GM21825 (cell line): ENCODE data around the gene ABCA13.

Source experiments
- ATAC-seq: cut with Tn5 transposase; IDR thresholded peaks from one replicate; pipeline ENCODE4 v1.9.1; 2021; ENCODE audit warnings: mild to moderate bottlenecking, moderate library complexity; ENCODE audit not compliant: unreplicated experiment

ABCA13 gene

DNA sequence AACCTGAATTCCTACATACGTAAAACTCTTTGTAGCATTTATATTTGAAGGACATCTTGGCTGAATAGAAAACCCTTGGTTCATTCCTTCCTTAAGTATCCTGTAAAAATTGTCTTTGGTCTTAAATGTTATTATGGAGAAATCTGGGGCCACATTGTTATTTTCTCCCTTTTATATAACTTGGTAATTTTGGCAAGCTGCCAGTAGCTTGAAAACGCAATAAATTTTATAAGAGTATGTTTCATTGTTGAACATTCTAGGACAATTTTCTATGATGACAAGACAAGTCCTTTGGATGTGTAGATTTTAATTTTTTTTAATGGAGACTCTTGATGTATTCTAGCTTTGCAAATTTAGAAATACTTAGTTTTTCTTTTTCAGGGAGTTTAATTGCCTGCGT is 191.9 kb downstream of the ABCA13 start:
- no peak for ATAC-seq

DNA sequence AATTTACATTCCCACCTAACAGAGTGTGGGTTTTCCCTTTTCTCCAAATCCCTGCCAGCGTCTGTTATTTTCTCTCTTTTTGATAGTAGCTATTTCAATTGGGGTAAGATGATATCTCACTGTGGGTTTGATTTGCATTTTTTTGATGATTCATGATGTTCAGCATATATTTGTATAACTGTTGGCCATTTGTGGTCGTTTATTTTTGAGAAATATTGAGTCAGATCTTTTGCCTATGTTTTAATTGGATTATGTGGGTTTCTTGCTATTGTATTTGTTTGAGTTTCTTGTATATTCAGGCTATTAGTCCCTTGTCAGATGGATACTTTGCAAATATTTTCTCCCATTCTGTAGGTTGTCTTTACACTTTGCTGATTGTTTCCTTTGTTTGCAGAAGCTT is 193.8 kb downstream of the ABCA13 start:
- ATAC-seq, result no peak

DNA sequence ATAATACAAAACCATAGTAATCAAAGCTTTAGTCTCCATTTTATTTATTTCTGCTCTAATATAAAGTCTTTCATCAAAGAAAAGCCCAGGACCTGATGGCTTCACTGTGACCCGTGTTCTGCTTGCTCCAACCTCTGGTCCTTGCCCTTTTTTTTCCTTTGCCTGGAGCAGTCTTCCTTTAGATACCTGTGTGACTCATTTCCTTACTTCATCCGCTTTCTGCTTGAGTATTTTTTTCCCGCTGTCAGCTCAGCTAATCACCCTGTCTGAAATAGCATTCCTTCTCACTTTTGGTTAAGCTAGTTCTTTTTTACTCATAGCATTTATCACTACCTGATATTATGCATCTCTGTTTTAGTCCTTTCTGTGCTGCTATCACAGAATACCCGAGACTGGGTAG is 194.8 kb downstream of the ABCA13 start:
- no peak for ATAC-seq

DNA sequence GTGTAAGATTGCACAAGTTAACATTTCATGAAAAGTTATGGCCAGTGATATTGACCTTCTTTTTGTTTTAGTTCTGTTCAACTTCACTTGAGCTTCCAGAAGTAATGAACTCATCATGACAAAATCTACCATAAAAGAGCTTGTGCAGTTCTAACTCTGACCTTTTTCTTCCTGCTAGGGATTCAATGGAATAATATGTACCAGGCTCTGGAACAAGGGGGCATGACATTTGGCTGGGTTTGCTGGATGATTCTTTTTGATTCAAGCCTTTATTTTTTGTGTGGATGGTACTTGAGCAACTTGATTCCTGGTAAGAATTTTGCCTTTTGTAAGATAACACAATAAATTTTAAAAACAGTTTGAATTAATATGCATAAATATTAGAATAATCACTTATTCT is 205.0 kb downstream of the ABCA13 start:
- no peak for ATAC-seq

DNA sequence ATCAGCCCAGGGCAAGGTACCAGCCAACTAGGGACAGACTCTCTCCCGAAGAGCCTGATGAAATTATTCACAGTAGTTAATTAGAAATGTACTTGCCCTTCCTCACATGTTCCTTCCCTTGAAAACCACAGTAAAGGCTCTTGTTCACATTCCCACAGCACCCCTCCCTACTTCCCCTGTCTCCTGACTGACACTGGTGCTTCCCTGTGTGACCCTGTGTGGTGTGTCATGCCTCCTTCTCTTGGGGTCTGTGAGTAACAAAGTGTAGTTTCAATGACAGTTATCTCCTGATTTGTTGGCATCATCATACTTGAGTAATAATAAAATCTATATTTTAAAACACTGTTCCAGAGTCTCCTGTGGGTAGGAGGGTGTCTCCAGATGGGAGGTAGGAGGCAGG is 209.7 kb downstream of the ABCA13 start:
- ATAC-seq, result no peak

DNA sequence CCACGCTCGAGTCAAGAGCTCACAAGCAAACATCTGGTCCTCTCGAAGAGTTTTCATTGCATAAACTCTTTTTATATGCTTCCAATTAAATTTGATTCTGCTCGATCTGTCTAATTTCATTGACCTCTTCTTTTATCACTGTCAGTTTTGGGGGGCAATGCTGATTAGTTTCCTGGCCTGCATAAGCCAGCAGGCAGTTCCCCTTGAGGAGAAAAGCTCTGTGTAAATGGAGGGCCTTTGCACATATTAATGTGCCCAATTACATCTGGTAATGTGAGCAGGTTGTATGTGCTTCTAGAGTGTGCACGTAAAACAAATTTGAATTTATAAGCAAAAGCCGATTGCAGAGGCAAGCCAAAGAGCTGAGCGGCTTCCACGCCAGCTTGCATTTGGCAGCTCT is 210.3 kb downstream of the ABCA13 start:
- ATAC-seq, result no peak

DNA sequence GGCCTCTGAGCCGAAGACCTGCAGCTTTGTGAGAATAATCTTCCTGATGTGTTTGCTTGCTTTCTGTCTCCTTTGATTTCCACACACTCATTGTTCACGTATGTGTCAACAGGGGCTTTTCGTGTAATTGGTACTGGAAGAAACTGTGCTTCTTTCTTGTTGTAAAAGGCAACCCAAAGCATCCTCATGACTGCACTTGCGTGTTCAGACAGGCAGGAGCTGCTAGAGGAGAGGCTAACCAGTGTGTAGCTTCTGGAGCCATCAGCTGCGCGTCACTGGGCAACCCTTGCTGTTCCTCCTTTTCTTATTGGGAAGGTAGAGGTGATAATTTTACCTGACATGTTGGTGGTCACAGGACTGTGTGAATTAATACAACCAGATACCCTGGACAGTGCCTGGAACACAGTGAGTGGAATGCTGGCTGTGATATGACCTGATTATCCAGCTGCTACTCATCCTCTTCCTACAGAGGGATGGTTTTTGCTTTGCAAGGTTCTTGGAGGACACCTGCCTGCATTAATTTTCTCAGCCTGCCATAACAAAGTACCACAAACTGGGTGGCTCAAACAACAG is 213.0 kb downstream of the ABCA13 start:
- ATAC-seq, result no peak

DNA sequence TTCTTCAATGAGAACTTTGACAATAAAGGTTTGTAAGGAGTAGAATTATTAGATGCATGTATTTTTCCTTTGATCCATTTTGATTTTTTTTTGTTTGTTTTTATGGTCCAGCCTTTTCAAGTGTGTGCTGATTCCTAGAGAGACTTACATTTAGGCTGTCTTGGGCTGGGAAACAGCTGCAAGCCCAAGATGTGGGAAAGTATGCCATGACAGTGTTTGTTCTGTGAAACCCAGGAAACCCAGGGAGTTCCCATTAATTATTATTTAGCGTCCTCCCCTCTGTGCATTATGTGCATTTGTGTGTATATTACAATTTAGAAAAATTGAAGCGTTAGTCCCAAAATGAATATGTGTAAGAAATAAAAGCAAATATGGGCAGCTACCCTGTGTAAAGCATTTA is 216.7 kb downstream of the ABCA13 start:
- ATAC-seq, result no peak

DNA sequence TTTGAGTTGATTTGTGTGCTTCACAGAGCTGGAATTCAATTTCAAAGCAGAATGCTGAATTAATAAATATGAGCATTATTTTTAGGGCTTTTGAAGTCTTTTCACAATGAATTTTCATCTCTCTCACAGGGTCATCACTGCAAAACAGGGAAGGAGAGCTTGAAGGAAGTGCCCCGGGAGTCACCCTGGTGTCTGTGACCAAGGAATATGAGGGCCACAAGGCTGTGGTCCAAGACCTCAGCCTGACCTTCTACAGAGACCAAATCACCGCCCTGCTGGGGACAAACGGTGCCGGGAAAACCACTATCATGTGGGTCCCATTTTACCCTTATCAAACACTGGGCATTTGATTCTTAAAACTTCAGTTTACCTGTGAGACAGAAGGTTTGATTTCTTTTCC is 217.7 kb downstream of the ABCA13 start:
- no peak for ATAC-seq

DNA sequence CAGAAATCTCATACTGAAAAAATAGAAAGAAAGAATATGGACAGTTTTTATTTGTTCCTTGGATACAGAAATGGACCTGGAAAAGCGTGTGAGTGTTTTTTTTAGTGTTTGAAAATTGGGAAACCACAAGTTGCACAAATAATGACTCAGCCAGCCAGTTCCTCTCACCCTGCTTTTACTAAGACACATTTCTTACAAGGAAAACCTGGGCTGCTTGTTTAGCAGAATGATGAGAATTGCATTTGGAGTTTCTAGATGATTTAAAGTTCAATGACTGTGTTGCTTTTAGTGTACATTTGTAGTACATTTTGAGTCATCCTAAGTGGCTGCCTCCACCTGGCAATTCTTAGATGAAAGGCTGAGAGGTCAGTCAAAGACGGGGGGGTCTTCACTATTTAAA is 218.7 kb downstream of the ABCA13 start:
- ATAC-seq, result no peak

DNA sequence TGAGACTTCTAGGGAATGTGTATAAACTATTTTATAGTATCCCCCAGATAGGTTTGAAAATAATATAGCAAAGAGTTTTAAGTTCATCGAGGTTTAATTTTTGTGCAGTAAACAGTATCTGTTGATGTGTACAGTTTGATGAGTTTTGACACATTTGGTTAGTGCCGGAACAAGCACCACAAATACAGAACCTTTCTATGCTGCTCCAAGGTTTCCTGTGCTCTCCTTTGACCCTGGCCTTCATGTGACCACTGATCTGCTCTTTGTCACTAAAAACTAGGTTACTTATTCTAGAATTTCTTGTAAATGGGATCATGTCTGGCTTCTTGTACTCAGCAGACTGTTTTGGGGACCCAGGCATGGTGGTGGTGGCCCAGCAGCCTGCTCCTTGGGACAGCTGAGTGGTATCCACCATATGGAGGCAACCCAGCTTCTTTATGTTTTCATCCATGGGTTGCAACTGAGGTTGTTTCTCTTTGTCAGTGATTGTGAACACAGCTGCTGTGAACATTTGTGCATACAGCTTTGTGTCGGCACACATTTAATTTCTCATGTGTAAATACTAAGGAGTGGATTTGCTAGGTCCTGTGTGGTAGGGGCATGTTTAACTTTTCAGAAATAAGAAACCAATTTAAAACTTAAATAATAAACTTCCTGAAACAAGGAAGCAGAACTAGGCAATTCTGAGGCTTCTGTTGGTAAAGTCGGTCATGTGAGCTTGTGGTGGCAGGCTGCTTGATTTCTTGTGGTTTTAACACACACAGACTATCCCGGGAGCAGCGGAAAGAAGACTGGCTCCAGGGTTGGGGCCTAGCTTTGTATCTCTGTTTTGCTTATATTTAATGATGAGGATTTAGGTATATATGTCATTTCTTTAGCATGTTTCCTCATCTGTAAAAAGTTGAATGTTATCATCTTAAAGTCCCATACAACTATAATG is 219.4 kb downstream of the ABCA13 start:
- no peak for ATAC-seq

DNA sequence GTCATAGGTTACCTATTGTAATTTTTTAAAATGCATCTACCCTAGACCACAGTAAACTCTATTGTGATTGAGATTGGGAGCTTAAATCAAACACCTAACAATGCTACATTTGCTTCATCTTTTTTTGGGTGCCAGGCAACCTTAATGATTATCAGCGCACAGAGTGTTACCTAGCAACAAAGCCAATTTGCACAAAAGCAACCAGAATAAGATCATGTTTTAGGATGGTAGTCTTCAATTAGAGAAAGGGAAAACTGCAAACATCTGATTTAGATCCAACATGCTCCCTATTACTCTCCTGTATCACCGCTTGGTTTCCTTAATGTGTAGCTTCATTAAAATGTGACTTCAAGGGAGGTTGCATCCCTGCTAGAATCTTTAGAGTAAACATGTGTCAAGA is 226.9 kb downstream of the ABCA13 start:
- no peak for ATAC-seq

DNA sequence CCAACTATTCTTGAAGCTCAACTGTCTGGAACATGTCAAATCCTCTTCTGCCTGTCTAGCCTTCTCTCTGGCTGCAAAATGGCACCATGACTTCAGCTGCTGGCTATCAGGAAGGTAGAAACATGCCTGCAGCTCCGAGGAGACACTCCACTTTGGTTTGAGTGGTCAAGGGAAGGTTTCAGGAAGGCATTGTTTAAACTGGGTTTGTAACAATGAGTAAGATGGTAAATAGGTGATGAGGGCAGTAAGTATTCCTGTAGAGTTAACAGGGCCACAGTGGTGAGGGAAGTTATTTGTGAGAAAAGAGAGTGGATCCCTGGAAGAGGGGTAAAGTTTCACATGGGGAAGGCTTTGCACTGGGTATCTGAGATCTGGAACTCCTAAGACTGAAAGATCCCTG is 231.5 kb downstream of the ABCA13 start:
- no peak for ATAC-seq

DNA sequence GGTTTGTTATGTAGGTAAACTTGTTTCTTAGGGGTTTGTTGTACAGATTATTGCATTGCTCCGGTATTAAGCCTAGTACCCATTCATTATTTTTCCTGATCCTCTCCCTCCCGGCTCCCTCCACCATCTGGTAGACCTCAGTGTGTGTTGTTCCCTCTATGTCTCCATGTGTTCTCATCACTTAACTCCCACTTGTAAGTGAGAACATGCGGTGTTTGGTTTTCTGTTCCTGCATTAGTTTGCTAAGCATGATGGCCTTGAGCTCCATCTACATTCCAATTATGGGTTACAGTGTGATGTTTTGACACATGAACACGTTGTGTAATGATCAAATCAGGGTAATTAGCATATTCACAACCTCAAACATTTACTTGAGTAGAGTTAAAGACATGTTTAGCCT is 237.5 kb downstream of the ABCA13 start:
- no peak for ATAC-seq

DNA sequence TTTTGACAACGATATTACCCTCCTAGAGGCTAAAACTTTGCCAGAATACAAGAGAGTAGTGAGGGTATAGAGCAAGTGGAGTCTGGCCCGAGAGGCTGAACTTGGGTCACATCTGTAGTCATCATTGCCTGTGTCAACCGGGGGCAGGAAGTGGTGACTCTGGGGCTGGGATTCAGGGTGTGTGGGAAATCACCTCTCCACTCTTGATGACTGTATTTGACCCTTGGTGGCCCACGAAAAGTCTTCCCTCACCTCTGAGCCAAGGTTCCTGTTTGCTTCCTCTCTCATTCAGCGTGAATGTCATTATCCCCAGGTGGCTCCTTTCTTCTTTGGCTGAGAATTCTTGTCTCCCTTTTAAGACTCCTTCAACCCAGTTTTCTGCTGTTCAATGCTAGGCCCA is 240.4 kb downstream of the ABCA13 start:
- no peak for ATAC-seq

DNA sequence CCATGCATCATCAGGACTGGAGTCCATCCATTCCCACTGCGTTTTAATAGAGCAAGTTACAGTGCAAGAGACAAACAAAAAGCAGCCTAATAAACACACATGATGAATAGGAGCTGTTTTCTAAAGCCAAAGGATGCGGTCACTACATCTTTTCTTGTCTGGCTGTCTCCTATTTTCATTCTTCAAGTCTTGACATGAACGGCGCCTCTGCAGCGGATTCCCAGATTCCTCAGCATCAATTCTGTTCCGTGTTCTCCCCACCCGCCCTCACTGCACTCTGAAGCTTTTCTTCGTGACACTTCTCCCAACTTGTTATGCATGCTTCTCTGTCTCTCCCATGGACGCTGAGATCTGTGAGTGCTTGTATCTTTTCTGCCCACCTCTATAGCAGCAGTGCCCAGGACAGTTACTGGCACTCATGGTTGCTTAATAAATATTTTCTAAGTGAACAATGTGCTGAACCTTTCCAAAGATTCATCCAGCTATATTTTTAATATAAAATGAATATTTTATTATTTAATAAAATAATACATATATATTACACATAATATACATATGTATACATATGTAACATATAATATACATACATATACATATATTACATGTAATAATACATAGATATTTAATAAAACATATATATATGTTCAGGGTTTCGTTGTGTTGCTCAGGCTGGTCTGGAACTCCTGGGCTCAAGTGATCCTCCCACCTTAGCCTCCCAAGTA is 242.9 kb downstream of the ABCA13 start:
- ATAC-seq, result no peak

DNA sequence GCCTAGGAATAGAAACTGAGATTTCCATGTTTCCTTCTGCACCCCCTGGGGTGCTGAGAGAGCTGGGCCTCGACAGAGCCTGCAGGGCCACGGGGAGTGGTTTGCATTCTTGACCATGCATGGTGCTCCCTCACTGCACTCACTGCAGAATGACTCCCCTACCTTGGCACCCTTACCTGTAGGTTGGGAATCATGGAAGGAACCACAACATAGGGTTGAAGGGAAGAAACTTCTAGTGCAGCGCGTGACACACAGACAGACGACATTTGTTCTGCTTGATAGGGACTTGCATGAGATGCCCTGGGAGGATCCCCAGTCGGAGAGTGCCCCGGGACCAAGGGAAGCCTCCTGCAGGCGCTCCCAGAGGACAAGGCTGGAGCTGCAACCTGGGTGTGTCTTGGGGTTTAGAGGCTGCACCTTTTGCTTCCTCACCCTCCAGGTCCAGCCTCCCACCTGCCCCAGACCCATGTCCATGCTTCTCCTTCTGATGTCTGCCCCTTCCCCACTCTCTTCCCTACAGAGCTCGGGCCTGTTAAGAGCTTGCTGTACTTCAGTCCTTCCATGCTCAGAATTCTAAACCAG is 245.2 kb downstream of the ABCA13 start:
- no peak for ATAC-seq

DNA sequence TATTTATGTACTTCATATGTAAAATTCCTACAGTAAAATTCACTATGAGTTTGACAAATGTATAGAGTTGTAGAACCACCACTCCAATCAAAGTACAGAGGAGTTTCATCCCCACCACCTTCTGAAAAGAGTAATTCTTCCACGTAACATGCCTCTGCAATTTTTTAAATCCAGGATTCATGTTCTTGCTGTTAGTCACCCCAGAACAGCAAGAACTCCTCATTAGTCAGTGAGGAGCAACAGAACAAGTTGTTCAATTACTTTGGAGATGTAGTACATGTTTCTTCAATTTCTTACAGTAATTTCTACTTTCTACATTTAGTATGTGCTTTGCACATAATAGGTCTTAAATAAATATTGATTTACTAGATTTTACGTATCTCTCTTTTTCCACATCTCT is 248.1 kb downstream of the ABCA13 start:
- ATAC-seq, result no peak

DNA sequence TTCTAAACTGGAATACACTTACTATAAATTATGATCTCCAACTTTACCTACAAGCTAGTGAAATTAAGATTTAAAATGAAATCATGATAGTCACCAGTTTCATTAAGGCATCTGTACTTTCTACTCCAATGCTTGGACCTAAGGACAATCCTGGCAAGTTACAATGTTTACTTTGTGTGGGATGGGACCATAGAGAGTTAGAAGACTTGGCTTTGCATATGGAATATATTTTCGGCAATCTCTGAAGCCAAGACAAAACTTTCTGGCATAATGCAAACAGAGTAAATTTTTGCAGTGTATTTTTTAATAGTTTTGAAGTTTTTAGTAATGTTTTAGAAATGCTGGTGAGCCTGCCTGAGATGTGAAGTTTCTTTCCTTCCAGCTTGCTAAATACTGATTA is 248.9 kb downstream of the ABCA13 start:
- no peak for ATAC-seq

DNA sequence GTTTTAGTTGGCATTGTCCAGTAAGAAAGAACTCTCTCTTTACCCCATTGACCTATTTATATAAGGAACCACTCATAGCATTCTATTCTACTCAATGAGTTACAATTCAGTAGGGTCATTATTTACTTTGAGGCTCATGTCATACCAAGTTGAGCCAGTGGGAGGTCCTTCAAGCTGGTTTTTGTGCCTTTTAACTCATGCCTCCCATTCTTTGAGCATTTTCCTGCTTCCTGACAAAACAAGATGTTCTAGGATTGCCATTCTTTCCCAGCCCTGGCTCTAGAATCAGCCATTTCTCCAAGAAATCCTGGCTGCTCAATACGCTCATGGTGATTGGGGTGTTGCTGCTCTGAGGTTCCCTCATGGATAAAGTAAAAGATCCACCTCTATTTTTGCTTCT is 250.1 kb downstream of the ABCA13 start:
- ATAC-seq, result no peak

DNA sequence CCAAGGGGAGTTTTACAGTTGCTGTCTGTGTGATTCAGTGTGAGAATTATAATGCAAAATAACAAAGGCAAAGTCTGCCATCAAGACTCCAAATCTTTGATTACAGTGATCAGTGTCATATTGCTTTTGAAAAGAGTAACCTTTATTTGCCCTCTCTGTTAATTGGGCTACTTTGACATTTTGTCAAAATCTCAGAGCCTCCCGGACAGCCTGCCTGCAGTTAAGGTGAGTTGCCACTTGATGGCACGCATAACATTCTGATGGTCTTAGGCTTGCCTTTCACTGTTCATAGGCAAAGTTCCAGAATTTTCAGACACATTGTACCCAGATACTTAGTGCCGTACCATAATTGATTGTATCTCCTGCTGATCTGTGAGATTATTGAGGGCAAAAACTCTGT is 253.5 kb downstream of the ABCA13 start:
- no peak for ATAC-seq
